HG03139 (cell line): ENCODE data around the gene VTA1.
"Not testable (repeated sequence)": the region's sequence is repeated elsewhere in the genome, so short reads cannot be mapped to it uniquely, and the experiment has no call there.

ENCODE experiments used
- ATAC-seq: cut with Tn5 transposase; IDR thresholded peaks from one replicate; pipeline ENCODE4 v1.9.1; 2021; ENCODE audit not compliant: unreplicated experiment

VTA1 gene

DNA sequence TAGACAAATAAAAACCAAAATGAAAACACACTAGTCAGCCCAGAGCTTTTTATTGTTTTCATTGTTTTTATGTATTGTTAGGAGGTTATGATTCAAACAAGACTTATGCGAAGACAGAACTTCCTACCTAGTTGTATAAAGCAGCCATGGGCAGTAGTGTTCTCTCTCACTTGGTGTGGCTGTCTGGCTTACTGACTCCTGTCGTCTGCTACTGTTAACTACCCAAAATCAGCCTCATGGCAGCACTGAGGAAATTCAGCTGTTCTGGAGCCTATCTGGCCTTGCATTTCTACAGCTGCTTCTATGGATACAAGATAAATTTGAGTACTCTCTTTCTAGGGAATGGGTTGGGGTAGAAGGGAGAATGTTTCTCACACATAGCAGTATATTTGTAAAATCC is 20.4 kb downstream of the VTA1 start:
- ATAC-seq: no peak

DNA sequence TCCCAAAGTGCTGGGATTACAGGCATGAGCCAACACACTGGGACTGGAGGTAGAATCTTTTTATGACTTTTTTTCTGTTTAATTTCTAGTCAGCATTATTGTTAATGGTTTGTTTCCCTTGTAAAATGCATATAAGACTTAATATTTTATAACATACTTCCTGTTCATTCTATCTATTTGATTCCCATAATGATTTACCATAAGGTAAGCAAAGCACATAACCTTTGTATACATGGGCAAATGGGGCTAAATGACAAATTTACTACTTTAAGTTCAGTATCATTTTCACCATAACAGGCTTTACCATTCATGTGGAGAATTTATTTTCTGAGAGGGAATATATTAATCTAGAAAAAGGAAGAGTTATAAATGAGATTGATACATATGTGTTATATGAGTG is 24.3 kb downstream of the VTA1 start:
- ATAC-seq: no peak

- ATAC-seq: no peak
Observed at GRCh38 chr6:142172758-142173157, 25.7 kb downstream of the VTA1 start.

DNA sequence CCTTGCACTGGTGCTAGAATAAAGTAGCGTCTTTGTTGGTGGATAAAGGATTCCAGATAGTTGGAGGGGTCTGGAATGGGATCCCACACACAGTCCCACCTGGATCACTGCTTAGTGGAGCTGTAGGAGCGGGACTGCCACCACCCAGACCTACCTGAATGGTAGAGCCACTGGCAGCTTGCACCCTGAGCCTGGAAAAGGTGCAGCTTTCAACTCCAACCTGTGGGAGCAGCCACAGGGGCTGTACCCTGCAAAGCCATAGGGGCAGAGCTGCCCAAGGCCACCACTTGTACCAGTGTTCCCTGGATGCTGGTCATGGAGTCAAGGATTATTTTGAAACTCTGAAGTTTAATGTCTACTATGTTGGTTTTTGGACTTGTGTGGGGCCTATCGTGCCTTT is 26.9 kb downstream of the VTA1 start:
- no peak for ATAC-seq

GRCh38 chr6:142174703-142175102 is 27.6 kb downstream of the VTA1 start:
- no peak for ATAC-seq

DNA sequence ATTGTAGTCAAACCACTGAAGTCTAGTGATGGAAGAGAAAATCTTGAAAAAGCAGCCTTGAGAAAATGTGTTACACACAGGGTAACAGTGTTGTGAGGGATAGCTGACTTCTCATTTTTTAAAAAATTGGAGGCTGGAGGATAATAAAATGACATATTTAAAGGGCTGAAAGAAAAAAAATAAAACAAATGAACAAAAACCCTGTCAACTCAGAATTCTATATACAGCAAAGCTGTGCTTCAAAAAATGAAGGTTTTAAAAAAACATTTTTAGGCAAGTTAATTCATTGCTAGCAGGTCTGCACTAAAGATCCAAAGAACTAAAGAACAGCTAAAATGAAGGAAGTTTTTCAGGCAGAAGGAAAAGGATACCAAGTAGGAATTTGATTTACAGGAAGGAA is 31.1 kb downstream of the VTA1 start:
- ATAC-seq: no peak

- ATAC-seq: no peak
Observed at GRCh38 chr6:142182004-142182403, 34.9 kb downstream of the VTA1 start.

GRCh38 chr6:142183351-142183750 is 36.3 kb downstream of the VTA1 start:
- ATAC-seq: no peak

DNA sequence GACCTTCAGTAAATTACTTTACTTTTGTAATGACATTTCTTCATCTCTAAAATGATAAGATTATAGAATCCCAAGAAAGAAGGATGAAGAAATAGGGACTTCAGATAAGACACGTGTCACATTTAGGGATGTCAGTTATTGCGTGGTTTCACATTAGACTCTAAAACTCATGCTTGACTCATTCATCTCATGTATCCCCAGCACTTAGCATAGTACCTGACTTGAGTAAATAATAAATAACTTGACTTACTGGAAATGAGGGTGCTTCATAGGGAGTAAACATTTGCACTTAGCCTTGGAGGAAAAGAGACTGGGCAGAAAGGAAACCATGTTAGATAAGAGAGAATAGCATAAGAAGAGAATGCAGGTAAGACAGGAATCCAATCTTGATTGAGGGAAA is 37.2 kb downstream of the VTA1 start:
- no peak for ATAC-seq

DNA sequence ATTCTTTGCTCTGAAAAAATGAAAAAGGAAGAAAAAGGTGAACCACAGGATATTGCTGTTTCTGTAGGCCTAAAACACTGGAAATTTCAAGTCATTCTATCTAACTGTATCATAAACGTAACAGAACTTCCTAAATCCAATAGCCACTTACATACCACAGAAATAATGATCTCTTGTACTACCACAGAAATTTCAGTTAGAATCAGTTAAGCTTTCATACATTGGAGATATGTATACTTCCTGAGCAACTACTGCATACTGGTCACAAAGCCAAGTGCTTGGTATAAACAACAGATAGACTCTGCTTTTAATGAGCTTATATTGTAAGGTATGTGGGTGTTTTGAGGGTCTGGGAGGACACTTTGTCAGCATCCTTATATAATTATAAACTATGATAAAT is 38.6 kb downstream of the VTA1 start:
- no peak for ATAC-seq

DNA sequence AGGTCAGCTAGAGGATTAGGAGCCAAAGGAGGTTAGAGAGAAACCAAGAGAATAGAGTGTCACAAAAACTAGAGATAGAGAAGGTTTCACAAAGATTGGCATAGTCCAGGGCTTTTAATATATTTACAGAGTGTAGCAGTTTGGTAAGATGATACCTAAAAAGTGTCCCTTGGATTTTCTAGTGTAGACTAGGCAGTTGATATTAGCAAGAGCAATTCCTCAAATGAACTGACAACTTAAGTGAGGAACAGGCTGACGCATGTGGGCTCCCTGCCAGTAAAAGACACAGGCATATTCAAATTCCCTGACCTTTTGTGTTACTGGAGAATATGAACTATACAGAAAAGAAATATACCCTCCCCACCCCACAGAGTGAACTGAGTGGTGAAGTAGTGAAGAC is 40.1 kb downstream of the VTA1 start:
- no peak for ATAC-seq

DNA sequence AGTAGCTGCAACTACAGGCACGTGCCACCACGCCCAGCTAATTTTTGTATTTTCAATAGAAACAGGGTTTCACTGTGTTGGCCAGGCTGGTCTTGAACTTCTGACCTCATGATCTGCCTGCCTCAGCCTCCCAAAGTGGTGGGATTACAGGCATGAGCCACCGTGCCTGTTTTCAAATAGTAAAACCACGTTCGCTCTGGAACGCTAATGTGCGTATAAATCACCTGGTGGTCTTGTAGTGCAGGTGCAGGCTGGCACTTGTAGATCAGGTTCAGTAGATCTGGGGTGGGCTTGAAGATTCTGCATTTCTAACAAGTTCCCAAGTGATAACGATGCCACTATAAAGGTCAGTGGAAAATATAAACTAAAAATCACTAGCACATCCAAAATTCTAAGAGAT is 41.3 kb downstream of the VTA1 start:
- not testable (repeated sequence) for ATAC-seq

- no peak for ATAC-seq
Observed at GRCh38 chr6:142189057-142189456, 42.0 kb downstream of the VTA1 start.

GRCh38 chr6:142192343-142192742 is 45.3 kb downstream of the VTA1 start:
- ATAC-seq: no peak

DNA sequence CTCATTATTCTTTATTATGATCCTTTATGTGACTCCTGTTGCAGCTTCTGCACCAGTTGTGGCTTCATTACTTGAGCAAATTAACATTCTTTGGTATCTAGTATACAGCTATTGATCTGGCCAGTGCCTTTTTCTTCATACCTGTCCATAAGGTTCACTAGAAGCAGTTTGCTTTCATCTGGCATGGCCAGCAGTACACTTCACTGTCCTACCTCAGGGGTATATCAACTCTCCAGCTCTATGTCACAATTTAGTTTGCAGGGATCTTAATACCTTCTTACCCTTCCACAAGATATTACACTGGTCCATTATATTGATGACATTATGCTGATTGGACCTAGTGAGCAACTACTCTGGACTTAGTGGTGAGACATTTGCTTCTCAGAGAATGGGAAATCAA is 46.6 kb downstream of the VTA1 start:
- no peak for ATAC-seq

DNA sequence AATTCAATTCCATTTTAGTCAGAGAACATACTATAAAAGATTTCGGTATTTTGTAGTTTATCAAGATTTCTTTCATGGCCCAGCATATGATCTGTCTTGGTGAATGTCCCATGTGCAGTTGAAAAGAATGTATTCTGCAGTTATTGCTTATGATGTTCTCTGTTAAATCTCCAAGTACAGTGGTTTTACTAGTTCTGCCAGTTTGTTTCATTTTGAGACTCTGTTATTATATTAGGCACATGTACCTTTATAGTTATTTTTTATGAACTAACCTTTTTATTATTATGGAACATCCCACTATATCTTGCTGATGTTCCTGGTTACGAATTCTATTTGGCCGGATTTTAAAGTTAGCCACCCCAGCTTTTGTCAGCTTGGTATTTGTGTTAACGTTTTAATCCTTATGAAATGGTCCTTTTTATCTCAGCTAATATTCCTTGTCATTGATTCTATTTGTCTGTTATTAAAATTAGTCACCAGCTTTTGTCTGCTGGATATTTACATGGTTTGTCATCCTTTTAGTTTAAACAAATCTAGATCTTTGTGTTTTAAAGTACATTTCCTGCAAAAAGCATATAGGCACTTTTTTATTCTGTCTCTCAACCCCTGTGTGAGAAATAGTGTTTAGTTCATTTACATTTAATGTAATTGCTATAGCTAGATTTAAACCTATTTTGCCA is 48.9 kb downstream of the VTA1 start:
- no peak for ATAC-seq

DNA sequence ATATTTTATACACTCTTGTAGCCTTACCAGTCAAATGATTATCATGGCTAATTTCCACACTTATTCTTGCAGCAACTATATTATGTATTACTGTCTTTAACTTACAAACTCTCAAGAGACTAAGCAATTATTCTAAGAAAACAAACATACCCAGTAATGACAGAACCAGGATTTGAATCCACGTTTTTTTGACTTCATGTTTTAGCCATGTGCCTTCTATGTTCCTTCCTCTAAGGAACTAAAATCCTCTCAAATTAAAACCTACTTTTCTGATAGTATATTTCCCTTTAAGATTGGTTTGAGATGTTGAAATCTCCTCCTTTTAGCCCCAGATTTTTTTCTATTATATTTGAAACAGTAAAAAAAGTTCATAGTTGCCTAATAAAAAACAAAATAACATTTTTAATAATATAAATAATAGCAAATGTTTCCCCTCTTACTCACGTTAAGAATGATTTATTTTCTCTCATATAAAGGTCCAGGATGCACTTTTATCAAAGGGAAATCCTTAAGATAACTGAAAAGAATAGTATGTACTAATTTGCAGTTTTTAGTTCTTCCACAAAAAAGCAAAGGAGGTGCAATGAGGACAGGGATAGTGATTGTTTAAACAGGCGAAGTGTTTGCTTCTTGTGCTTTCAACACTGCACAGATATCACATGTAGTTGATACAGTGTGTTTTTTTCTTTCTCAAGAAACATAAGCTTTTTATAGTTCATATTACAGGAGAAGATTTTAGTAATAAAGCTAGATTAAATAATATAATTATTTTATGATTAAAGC is 54.0 kb downstream of the VTA1 start:
- ATAC-seq: no peak

DNA sequence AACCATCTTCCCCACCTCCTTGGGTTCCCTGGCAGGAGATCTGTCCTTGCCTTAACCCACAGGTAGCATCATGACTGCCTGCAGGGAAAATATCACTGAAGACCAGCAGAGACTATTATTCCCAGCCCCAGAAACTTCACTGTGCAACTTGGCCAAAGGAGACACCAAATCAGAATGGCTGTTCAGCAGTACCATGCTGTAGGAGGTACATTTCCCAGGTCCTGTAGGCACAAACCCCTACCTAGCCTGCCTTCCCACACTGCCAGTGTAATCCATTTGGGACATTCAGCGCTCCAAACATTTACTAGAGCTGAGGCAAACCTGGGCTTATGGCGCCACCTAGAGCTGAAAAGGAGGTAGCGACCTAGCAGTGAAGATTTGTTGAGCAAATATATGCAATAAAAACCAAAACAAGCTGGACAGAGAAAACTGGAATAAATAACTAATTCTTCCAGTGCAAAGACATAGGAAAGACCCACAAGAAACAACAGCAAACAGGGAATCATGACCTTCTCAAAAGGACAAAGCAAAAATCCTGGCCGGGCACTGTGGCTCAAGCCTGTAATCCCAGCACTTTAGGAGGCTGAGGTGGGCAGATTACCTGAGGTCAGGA is 60.3 kb downstream of the VTA1 start:
- ATAC-seq: peak; percentile 55

- no peak for ATAC-seq
Observed at GRCh38 chr6:142210606-142211005, 63.5 kb downstream of the VTA1 start.

DNA sequence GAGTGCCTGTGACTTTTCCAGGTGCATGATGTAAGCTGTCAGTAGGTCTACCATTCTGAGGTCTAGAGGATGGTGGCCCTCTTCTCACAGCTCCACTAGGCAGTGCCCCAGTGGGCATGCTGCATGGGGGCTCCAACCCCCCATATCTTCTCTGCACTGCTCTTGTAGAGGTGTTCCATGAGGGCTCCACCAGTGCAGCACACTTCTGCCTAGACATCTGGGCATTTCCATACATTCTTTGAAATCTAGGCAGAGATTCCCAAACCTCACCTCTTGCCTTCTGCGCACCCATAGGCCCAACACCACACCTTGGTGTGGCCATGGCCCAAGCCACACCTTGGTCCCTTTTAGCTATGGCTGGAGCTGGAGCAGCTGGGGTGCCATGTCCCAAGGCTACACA is 66.3 kb downstream of the VTA1 start:
- ATAC-seq: no peak

DNA sequence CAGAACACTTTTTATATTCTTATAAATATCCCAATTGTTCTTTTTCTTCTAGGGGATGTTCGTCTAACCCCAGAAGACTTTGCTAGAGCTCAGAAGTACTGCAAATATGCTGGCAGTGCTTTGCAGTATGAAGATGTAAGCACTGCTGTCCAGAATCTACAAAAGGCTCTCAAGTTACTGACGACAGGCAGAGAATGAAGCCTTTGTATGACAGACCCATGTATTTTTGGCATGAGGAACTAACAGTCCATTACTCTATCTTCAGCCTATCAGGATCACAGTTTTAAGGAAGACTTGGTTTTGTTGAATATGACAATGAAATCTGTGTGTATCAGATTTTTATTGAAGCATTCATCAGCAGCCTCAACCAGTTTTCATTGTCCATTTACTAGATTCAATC is 71.4 kb downstream of the VTA1 start:
- ATAC-seq: no peak

DNA sequence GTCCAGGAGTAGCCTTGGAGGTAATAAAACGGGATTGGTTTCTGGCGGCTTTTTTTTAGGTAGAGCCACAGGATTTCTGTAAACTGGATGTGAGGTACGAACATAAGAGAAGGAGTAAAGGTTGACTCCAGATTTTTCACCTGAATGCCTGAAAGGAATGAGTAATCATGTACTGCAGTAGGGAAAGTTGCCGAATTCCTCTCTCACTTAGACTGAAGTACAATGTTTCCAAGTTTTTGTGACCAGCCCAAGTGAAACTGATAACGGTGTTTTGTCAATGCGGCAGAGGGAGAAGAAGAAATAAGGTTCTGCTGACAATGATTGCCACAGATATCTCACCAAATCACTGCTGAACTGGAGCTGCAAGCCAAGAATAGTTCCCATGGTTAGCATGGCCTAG is 75.0 kb downstream of the VTA1 start:
- no peak for ATAC-seq
